Gastrocnemius medialis (tissue), 4 donors: ENCODE data around the gene SIAE. TPM values are rescaled to one million over a fixed set of nuclear protein-coding genes. Genes with fewer than 3 reads are reported as not detected.

ENCODE experiments used
- ATAC-seq, 2 donors: fragments of 150-250 bp; one replicate each; pipeline ENCODE4 v1.9.1; 2016
- DNase-seq, 2 donors: peaks; one replicate each; pipeline ENCODE4 v3.0.0-alpha.2; 2019
- H3K27ac ChIP-seq, 4 donors: fragments of 200-600 bp; sonication (generic); 1 replicate in 1 of 4; 2 replicates in 3 of 4; pipeline ENCODE4 v1.5.1; 2016 to 2018; ENCODE audit warnings: mild to moderate bottlenecking in 2 of 4, moderate library complexity in 1 of 4
- H3K27me3 ChIP-seq, 3 donors: fragments of 200-600 bp; sonication (generic) in 2 of 3; 1 replicate in 1 of 3; 2 replicates in 2 of 3; pipeline versions ENCODE4 v1.5.1 to v1.6.0; 2016 to 2019; ENCODE audit warnings: mild to moderate bottlenecking in 1 of 3, moderate library complexity in 1 of 3
- H3K36me3 ChIP-seq, 2 donors: fragments of 200-600 bp; sonication (generic) in 1 of 2; one replicate each; pipeline ENCODE4 v1.5.1; 2017 to 2018
- H3K4me1 ChIP-seq, 2 donors: fragments of 200-600 bp; sonication (generic) in 1 of 2; one replicate each; pipeline ENCODE4 v1.5.1; 2016 to 2017; ENCODE audit warnings: mild to moderate bottlenecking in 2 of 2
- H3K4me3 ChIP-seq, 4 donors: fragments of 200-600 bp; sonication (generic) in 3 of 4; 1 replicate in 1 of 4; 2 replicates in 3 of 4; pipeline ENCODE4 v1.5.1; 2016 to 2019; ENCODE audit warnings: mild to moderate bottlenecking in 2 of 4
- H3K9me3 ChIP-seq, 3 donors: fragments of 200-600 bp; sonication (generic) in 2 of 3; 1 replicate in 1 of 3; 2 replicates in 2 of 3; pipeline ENCODE4 v1.5.1; 2016 to 2019
- CTCF ChIP-seq, 5 experiments: fragments of 450-650 bp in 3 of 5; fragments of 200-600 bp in 2 of 5; sonication (generic) in 2 of 5; IDR thresholded peaks in 4 of 5; conservative IDR thresholded peaks in 1 of 5; 1 replicate in 4 of 5; 2 replicates in 1 of 5; pipeline ENCODE4 v1.5.1; 2016 to 2019; ENCODE audit warnings: antibody characterized with exemption in 5 of 5, mild to moderate bottlenecking in 3 of 5, moderate library complexity in 3 of 5
- POLR2A ChIP-seq, 2 donors: fragments of 450-650 bp; IDR thresholded peaks; one replicate each; pipeline ENCODE4 v1.6.1; 2017; ENCODE audit warnings: antibody characterized with exemption in 2 of 2, mild to moderate bottlenecking in 2 of 2, moderate library complexity in 2 of 2
- in situ Hi-C, 4 donors: fragments of 200-750 bp; cut with MboI; loops; one replicate each; pipeline versions ENCODE4 v1.15.0 to v1.8.0; 2017; ENCODE audit warnings: low sequenced_read_pairs in 4 of 4
- intact Hi-C: fragments of 100-400 bp; cut with DNase I; formaldehyde crosslinking; loops from one replicate; pipeline ENCODE4 v1.15.1; 2023; ENCODE audit warnings: low total_unique reads
- total RNA-seq, 4 donors: library from RNA; depleted of rRNA; stranded (reverse); fragments of >200 nt; gene quantifications; one replicate each; pipeline versions ENCODE4 v1.1.0 to v1.2.3, GENCODE V29; 2016

The SIAE gene
- total RNA-seq, 4 donors from 2014 or later = 8.2 to 12.7 (median 10.1) TPM

DNA sequence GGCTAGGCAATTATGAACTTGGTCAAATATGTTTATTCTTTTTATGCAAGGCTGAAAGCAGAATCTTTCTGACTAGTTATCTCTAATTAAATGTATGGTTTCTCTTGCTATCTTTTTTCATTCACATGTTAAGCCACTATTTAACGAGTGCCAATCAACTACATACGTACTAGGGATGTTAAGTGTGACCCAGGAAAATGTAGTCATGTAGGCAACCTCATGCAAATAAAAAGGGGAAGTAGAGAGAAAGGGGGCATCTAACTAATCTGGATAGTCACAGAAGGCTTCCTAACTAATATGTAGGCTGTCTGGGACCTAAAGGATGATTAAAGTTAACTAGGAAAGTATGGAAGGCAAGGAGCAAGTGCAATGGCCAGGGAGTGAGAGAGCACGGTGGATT, 27.4 kb downstream of the SIAE start:
- Histone ChIP-seq H3K36me3 (peaks cover 0 to 4% of the 10 kb centered on the region in 2 donors), H3K27ac (no peak overlapping the region), H3K9me3 (no peaks in the 10 kb centered on the region), H3K4me3 (no peak overlapping the region), H3K27me3 (no peaks in the 10 kb centered on the region), H3K4me1 (no peaks in the 10 kb centered on the region)
- DNase-seq = no peak
- intact Hi-C loops (no loop called here), in situ Hi-C loops (no loop called here)
- no peak for ATAC-seq
- TF ChIP-seq CTCF (IDR thresholded peaks at IDR 0.05 in 4 of 5, conservative IDR thresholded peaks at IDR 0.05 in 1 of 5) (no peak), POLR2A (IDR thresholded peaks at IDR 0.05) (no peak)

DNA sequence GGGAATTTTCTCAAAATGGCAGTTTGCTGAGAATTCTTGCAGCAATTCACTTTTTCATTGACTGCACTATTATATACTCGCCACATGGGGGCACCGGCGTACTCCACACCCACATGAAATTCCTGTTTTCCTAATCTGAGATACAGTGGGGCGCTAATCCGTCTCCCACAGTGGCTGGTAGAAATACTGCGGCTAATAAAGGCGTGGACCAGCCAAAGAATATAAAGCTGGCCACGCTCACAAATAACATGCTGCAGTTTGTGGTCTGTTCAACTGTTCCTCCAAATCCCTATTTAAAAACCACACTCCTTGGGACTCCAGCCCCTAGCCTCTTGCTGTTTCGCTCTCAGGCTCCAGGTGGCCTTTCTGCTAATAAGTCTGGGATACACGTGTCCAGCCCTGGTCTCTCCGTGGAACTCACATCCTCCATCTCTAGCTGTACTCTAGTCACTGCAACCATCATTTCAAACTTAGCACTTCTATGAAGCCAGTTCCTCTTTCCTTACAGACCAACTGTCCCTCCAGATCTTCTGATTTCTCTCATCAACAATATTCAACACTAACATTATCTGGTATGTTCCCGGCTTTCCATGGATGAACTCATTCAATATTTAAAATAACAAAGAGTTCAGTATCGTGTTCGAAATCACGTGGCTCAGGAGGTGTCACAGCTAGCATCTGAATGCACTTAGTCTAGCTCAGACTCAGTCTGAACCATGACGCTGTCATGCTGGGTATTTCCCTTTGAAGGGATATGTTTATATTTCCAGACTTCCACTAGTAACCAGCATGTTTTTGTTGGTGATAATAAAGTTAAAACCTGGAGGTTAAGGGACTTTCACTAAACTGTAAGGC, 28.9 kb downstream of the SIAE start:
- Histone ChIP-seq H3K4me1 (no peaks in the 10 kb centered on the region), H3K36me3 (peaks cover 0 to 5% of the 10 kb centered on the region in 2 donors), H3K27me3 (no peaks in the 10 kb centered on the region), H3K4me3 (no peak overlapping the region), H3K27ac (no peak overlapping the region), H3K9me3 (no peaks in the 10 kb centered on the region)
- ATAC-seq (peak; percentile 56 to 82), DNase-seq (peak in 1 of 2 donors; percentile 31)
- in situ Hi-C loops (no loop called here), intact Hi-C loops (no loop called here)
- no peak for TF ChIP-seq POLR2A (IDR thresholded peaks at IDR 0.05)
- TF ChIP-seq CTCF (IDR thresholded peaks at IDR 0.05 in 4 of 5, conservative IDR thresholded peaks at IDR 0.05 in 1 of 5) = peak; percentile 46 to 81 (median 63)

DNA sequence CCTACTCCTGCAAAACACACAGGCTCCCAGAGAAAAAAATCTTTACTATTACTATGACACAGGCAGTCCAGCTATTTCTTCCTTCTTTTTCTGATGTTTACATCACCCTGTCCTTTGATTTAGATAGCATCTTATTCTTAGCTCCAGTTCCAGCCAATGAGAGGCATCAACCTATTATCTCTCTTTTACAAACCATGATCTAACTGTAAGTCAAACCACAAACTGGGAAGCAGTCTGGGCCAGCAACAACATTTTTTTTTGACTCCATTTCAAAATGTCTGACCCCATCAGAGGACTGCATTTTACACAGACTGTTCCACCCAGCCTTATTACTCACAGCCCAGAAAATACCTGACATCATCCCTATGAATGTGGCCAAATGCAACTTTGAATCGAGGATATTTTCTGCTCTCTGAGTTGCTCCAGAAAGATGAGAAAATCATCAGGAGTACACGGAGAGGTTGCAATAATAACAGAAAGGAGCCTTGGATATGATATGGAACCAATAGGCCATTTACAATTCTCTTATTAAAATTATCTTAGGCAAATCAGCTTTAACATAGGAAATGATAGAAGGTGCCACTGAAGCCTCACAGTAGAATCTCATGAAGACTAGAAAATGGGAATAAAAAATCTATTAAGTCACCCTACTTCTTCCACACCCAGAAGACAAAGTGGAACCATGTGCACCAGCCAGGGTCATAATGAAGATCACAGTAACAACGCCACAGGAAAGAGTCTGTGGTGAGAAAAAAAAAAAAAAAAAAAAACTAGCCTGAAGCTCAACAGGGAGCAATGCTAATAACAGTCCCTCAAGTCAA, 29.7 kb downstream of the SIAE start:
- peak; percentile 11 to 23 for ATAC-seq
- intact Hi-C loops = no loop called here
- Histone ChIP-seq H3K36me3 (peaks cover 0 to 12% of the 10 kb centered on the region in 2 donors), H3K4me1 (no peaks in the 10 kb centered on the region), H3K27ac (no peak overlapping the region), H3K9me3 (no peaks in the 10 kb centered on the region), H3K27me3 (no peaks in the 10 kb centered on the region), H3K4me3 (no peak overlapping the region)
- TF ChIP-seq CTCF (IDR thresholded peaks at IDR 0.05 in 4 of 5, conservative IDR thresholded peaks at IDR 0.05 in 1 of 5) (no peak), POLR2A (IDR thresholded peaks at IDR 0.05) (no peak)
- DNase-seq = no peak
- in situ Hi-C loops = no loop called here

GRCh38 chr11:124643042-124643604, 30.4 kb downstream of the SIAE start:
- H3K27ac ChIP-seq = no peak overlapping the region
- peaks cover 0 to 19% of the 10 kb centered on the region in 2 donors for H3K36me3 ChIP-seq
- H3K9me3 ChIP-seq = no peaks in the 10 kb centered on the region
- H3K27me3 ChIP-seq = no peaks in the 10 kb centered on the region
- DNase-seq (no peak), ATAC-seq (no peak)
- in situ Hi-C loops = no loop called here
- TF ChIP-seq CTCF (IDR thresholded peaks at IDR 0.05 in 4 of 5, conservative IDR thresholded peaks at IDR 0.05 in 1 of 5) (no peak), POLR2A (IDR thresholded peaks at IDR 0.05) (no peak)
- intact Hi-C loops = no loop called here
- H3K4me3 ChIP-seq = no peak overlapping the region
- H3K4me1 ChIP-seq = no peaks in the 10 kb centered on the region
